Mesodermal cell (in vitro differentiated cells): ENCODE results near the gene DST. TPM values are rescaled to one million over a fixed set of nuclear protein-coding genes. Genes with fewer than 3 reads are reported as not detected.

ENCODE experiments used
- H3K27ac ChIP-seq: 2 replicates; pipeline ENCODE4 v1.7.0; 2013; ENCODE audit warnings: mild to moderate bottlenecking, low read depth, low read length, moderate library complexity; ENCODE audit not compliant: severe bottlenecking
- H3K36me3 ChIP-seq: 2 replicates; pipeline ENCODE4 v1.7.1; 2013; ENCODE audit warnings: mild to moderate bottlenecking, low read length, moderate library complexity; ENCODE audit not compliant: control insufficient read depth, insufficient read depth
- H3K4me1 ChIP-seq: one replicate; pipeline ENCODE4 v1.7.1; 2013; ENCODE audit warnings: mild to moderate bottlenecking, low read length; ENCODE audit not compliant: insufficient read depth, control insufficient read depth, poor library complexity, severe bottlenecking
- H3K4me3 ChIP-seq: 2 replicates; pipeline ENCODE4 v1.7.0; 2013; ENCODE audit warnings: low read length, control low read depth, mild to moderate bottlenecking; ENCODE audit not compliant: insufficient read depth, poor library complexity, severe bottlenecking; ENCODE audit errors: extremely low read depth
- H3K9me3 ChIP-seq: 2 replicates; pipeline ENCODE4 v1.7.1; 2013; ENCODE audit warnings: mild to moderate bottlenecking, low read length, moderate library complexity; ENCODE audit not compliant: control insufficient read depth
- WGBS, 2 experiments: methylation state at CpG; one replicate each; pipeline ENCODE4 v1.1.5; 2013; ENCODE audit warnings: missing lambda C conversion rate in 2 of 2; ENCODE audit not compliant: insufficient coverage in 2 of 2; 5-methylcytosine and 5-hydroxymethylcytosine counted together
- polyA plus RNA-seq, 2 experiments: library from polyadenylated mRNA; stranded (reverse); fragments of 50-300 nt; gene quantifications; one replicate each; pipeline ENCODE4 v1.2.3, GENCODE V29; 2013

DST gene
- 38.9 TPM for polyA plus RNA-seq (2013, experiment 1 of 2)
- polyA plus RNA-seq (2013, experiment 2 of 2) = 35.2 TPM

- no peaks in the 10 kb centered on the region for H3K9me3 ChIP-seq
- H3K4me3 ChIP-seq = no peak within 1 kb of the TSS
- peaks cover 49% of the 10 kb centered on the region for H3K36me3 ChIP-seq
- no peak within 1 kb of the TSS for H3K27ac ChIP-seq
- H3K4me1 ChIP-seq = peaks cover 14% of the 10 kb centered on the region
- WGBS, 2 experiments = 87 to 95% methylated on average over 4 of the region's 7 CpGs
Measured at GRCh38 chr6:56642366-56643261, at the start of gene DST. TSS of gene DST (minus strand) at chr6:56642889.

- Histone ChIP-seq H3K4me1 (peaks cover 31% of the 10 kb centered on the region), H3K9me3 (no peaks in the 10 kb centered on the region), H3K27ac (no peak overlapping the region), H3K36me3 (peaks cover 8% of the 10 kb centered on the region), H3K4me3 (no peak overlapping the region)
- no CpG with 5 or more reads among the region's 1 CpG for WGBS, 2 experiments
Measured at GRCh38 chr6:56691814-56692213, 49.1 kb upstream of the DST start.

- peaks cover 31% of the 10 kb centered on the region for H3K4me1 ChIP-seq
- WGBS, 2 experiments = 90% methylated on average over 2 of the region's 2 CpGs; no CpG with 5 or more reads in 1 of the 2 experiments
- no peak overlapping the region for H3K4me3 ChIP-seq
- H3K36me3 ChIP-seq = peaks cover 3% of the 10 kb centered on the region
- H3K9me3 ChIP-seq = no peaks in the 10 kb centered on the region
- H3K27ac ChIP-seq = no peak overlapping the region
Measured at GRCh38 chr6:56691286-56691595, 48.6 kb upstream of the DST start.

- Histone ChIP-seq H3K9me3 (no peaks in the 10 kb centered on the region), H3K4me3 (no peak overlapping the region), H3K36me3 (peaks cover 5% of the 10 kb centered on the region), H3K4me1 (peaks cover 31% of the 10 kb centered on the region), H3K27ac (no peak overlapping the region)
- 80% methylated on average over 1 to 3 of the region's 4 CpGs for WGBS, 2 experiments
Measured at GRCh38 chr6:56690519-56691285, 48.0 kb upstream of the DST start.

- Histone ChIP-seq H3K27ac (no peak overlapping the region), H3K4me3 (no peak overlapping the region), H3K9me3 (no peaks in the 10 kb centered on the region), H3K36me3 (peaks cover 6% of the 10 kb centered on the region), H3K4me1 (peaks cover 37% of the 10 kb centered on the region)
- 100% methylated on average over 1 of the region's 1 CpG for WGBS, 2 experiments
Measured at GRCh38 chr6:56689663-56690062, 47.0 kb upstream of the DST start.

GRCh38 chr6:56689114-56689513, 46.4 kb upstream of the DST start:
- H3K4me3 ChIP-seq = no peak overlapping the region
- peaks cover 43% of the 10 kb centered on the region for H3K4me1 ChIP-seq
- WGBS, 2 experiments = 100% methylated on average over 1 of the region's 3 CpGs; no CpG with 5 or more reads in 1 of the 2 experiments
- H3K27ac ChIP-seq = no peak overlapping the region
- peaks cover 4% of the 10 kb centered on the region for H3K36me3 ChIP-seq
- H3K9me3 ChIP-seq = no peaks in the 10 kb centered on the region

GRCh38 chr6:56688521-56688920, 45.8 kb upstream of the DST start:
- Histone ChIP-seq H3K4me1 (peaks cover 43% of the 10 kb centered on the region), H3K9me3 (no peaks in the 10 kb centered on the region), H3K36me3 (peaks cover 4% of the 10 kb centered on the region), H3K4me3 (no peak overlapping the region), H3K27ac (no peak overlapping the region)
- 80 to 100% methylated on average over 1 of the region's 2 CpGs for WGBS, 2 experiments

- Histone ChIP-seq H3K4me3 (no peak overlapping the region), H3K27ac (no peak overlapping the region), H3K4me1 (peaks cover 35% of the 10 kb centered on the region), H3K36me3 (peaks cover 9% of the 10 kb centered on the region), H3K9me3 (no peaks in the 10 kb centered on the region)
- WGBS, 2 experiments = no CpG with 5 or more reads among the region's 1 CpG
Measured at GRCh38 chr6:56687551-56687950, 44.9 kb upstream of the DST start.

GRCh38 chr6:56686429-56686828, 43.7 kb upstream of the DST start:
- no CpG with 5 or more reads among the region's 2 CpGs for WGBS, 2 experiments
- Histone ChIP-seq H3K4me3 (no peak overlapping the region), H3K27ac (no peak overlapping the region), H3K4me1 (peaks cover 26% of the 10 kb centered on the region), H3K9me3 (no peaks in the 10 kb centered on the region), H3K36me3 (peaks cover 9% of the 10 kb centered on the region)

GRCh38 chr6:56685994-56686393, 43.3 kb upstream of the DST start:
- WGBS, 2 experiments = 100% methylated on average over 1 of the region's 2 CpGs
- Histone ChIP-seq H3K4me3 (no peak overlapping the region), H3K4me1 (peaks cover 24% of the 10 kb centered on the region), H3K27ac (no peak overlapping the region), H3K36me3 (peaks cover 9% of the 10 kb centered on the region), H3K9me3 (no peaks in the 10 kb centered on the region)
